Renal pelvis (tissue), 12 donors: Measurements from ENCODE around the gene CPT1A. TPM values are rescaled to one million over a fixed set of nuclear protein-coding genes. Genes with fewer than 3 reads are reported as not detected.
"Not testable (repeated sequence)": the region's sequence is repeated elsewhere in the genome, so short reads cannot be mapped to it uniquely, and the experiment has no call there.

ENCODE experiments used
- DNase-seq: peaks from one replicate; pipeline ENCODE4 v3.0.0-alpha.2; 2013
- long read RNA-seq, 16 experiments: transcript quantifications; one replicate each; lab custom pipeline, GENCODE V29; 2026
- polyA plus RNA-seq, 3 donors: library from polyadenylated mRNA; unstranded; fragments of 120-200 nt; gene quantifications; one replicate each; pipeline ENCODE4 v1.2.1, GENCODE V29; 2013; ENCODE audit not compliant: insufficient read length in 3 of 3

CPT1A gene
- polyA plus RNA-seq, result 10 to 100 TPM; 30.8 to 35.6 (median 35.4) TPM
- long read RNA-seq, donor 1, result 0 reads
- long read RNA-seq, donor 2, full-length matches to known transcripts, result 4 of 4 reads
- long read RNA-seq, donor 2, partial matches to known transcripts, result 0 of 4 reads
- long read RNA-seq, donor 2, other reads (novel, unspliced or antisense), result 0 of 4 reads
- long read RNA-seq, donor 3, full-length matches to known transcripts, result 1 of 1 reads
- long read RNA-seq, donor 3, partial matches to known transcripts, result 0 of 1 reads
- long read RNA-seq, donor 3, other reads (novel, unspliced or antisense), result 0 of 1 reads
- long read RNA-seq, donor 4, result 0 reads
- long read RNA-seq, donor 5, full-length matches to known transcripts, result 2 of 2 reads
- long read RNA-seq, donor 5, partial matches to known transcripts, result 0 of 2 reads
- long read RNA-seq, donor 5, other reads (novel, unspliced or antisense), result 0 of 2 reads
- long read RNA-seq, donor 6, full-length matches to known transcripts, result 3 of 3 reads
- long read RNA-seq, donor 6, partial matches to known transcripts, result 0 of 3 reads
- long read RNA-seq, donor 6, other reads (novel, unspliced or antisense), result 0 of 3 reads
- long read RNA-seq, donor 7, full-length matches to known transcripts, result 2 of 2 reads
- long read RNA-seq, donor 7, partial matches to known transcripts, result 0 of 2 reads
- long read RNA-seq, donor 7, other reads (novel, unspliced or antisense), result 0 of 2 reads
- long read RNA-seq, donor 8, full-length matches to known transcripts, result 3 of 3 reads
- long read RNA-seq, donor 8, partial matches to known transcripts, result 0 of 3 reads
- long read RNA-seq, donor 8, other reads (novel, unspliced or antisense), result 0 of 3 reads
- long read RNA-seq, donor 9, full-length matches to known transcripts, result 2 of 19 reads
- long read RNA-seq, donor 9, partial matches to known transcripts, result 17 of 19 reads
- long read RNA-seq, donor 9, other reads (novel, unspliced or antisense), result 0 of 19 reads
- long read RNA-seq, donor 10, full-length matches to known transcripts, result 1 of 12 reads
- long read RNA-seq, donor 10, partial matches to known transcripts, result 11 of 12 reads
- long read RNA-seq, donor 10, other reads (novel, unspliced or antisense), result 0 of 12 reads
- long read RNA-seq, donor 11, full-length matches to known transcripts, result 2 of 2 reads
- long read RNA-seq, donor 11, partial matches to known transcripts, result 0 of 2 reads
- long read RNA-seq, donor 11, other reads (novel, unspliced or antisense), result 0 of 2 reads
- long read RNA-seq, donor 12, result 0 reads
- long read RNA-seq, donor 13, full-length matches to known transcripts, result 1 of 11 reads
- long read RNA-seq, donor 13, partial matches to known transcripts, result 10 of 11 reads
- long read RNA-seq, donor 13, other reads (novel, unspliced or antisense), result 0 of 11 reads
- long read RNA-seq, donor 14, result 0 reads
- long read RNA-seq, donor 15, full-length matches to known transcripts, result 4 of 4 reads
- long read RNA-seq, donor 15, partial matches to known transcripts, result 0 of 4 reads
- long read RNA-seq, donor 15, other reads (novel, unspliced or antisense), result 0 of 4 reads
- long read RNA-seq, donor 16, full-length matches to known transcripts, result 2 of 2 reads
- long read RNA-seq, donor 16, partial matches to known transcripts, result 0 of 2 reads
- long read RNA-seq, donor 16, other reads (novel, unspliced or antisense), result 0 of 2 reads

DNA sequence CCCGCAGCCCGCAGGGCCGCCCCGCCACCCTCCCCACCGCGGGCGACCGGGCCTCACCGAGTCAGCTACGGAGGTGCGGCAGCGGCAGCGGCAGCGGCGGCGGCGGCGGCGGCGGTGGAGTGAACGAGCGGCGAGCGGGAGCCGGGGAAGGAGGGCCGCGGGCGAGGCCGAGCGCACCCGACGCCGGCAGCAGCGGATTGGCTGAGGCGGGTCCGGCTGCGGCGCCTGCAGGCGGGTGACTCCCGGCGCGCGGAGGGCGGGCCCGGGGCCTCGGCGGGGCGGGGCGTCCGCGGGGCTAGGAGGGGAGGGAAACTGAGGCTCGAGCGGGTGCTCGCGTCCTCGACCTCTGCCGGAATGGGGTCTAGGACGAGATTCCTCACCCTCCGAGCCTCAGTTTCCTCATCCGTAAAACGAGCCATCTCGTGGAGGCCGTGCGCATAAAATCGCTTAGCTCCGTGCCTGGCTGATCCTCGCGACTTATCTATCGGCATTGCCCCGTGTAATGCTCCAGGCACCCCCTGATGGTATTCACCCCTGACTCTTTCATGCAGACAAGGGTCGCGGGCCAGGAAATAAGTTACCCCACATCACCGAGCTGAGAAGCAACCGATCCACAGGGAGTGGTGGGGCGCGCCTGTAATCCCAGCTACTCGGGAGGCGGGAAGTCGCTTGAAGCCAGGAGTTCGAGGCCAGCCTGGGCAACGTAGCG is at the start of gene CPT1A:
TSS of gene CPT1A (minus strand) at position 199 of the 709 bp plus-strand sequence. CDS start 26,442 bp downstream, outside the sequence.
- peak; percentile 61 for DNase-seq

DNA sequence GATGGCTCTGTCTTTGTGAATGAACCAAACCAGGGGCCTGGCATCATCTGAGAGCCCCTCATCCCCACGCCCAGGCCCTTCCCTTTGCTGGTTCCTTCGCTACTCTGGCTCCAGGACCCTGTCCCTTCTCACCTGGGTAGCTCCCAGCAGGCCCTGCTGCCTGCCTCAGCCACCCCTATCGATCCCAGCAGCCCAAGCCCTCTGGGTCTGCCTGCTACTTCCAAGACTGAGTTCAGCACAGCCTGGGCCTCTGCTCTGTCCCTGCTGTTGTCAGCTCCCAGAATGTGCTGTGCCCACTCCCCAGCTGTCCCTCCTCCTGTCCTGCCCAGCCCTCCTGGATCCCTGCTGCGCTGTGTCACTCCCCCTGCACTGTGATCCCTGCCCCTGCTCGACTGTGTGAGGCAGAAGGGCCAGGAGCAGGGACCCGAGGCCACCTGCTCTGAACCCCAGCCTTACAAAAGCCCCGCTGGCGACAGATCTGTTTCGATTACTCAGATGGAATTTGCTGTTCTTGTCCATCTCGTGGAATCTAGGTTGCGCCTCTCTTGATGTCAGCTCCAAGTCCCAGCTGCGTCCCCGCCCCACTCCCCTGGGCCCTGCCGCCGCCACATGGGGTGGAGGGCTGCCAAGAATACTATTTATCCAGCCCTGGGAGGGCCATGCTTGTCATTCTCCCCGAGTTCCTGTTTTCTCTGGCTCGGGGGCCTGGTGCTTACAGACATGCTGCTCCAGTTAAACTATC is 48.9 kb upstream of the CPT1A start:
- DNase-seq, result peak; percentile 78

- DNase-seq, result peak; percentile 60
These were observed 48.3 kb upstream of the CPT1A start for GRCh38 chr11:68889948-68890446.

DNA sequence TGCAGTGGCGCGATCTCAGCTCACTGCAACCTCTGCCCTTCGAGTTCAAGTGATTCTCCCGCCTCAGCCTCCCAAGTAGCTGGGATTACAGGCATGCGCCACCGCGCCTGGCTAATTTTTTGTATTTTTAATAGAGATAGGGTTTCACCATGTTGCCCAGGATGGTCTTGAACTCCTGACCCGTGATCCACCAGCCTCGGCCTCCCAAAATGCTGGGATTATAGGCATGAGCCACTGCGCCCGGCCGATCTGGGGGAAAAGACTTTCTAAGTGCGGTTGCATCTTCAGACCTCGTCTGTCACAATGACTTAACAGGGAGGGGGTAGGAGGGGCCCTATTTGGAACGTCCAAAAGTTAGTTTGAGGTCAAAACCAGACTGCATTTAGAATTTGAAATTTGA is 43.1 kb upstream of the CPT1A start:
- DNase-seq, result not testable (repeated sequence)

GRCh38 chr11:68882391-68882790 is 40.7 kb upstream of the CPT1A start:
- no peak for DNase-seq

GRCh38 chr11:68881320-68881719 is 39.6 kb upstream of the CPT1A start:
- DNase-seq, result no peak

GRCh38 chr11:68880851-68881250 is 39.1 kb upstream of the CPT1A start:
- DNase-seq, result no peak

GRCh38 chr11:68878022-68878421 is 36.3 kb upstream of the CPT1A start:
- no peak for DNase-seq

GRCh38 chr11:68872216-68873003 is 30.7 kb upstream of the CPT1A start:
- no peak for DNase-seq

DNA sequence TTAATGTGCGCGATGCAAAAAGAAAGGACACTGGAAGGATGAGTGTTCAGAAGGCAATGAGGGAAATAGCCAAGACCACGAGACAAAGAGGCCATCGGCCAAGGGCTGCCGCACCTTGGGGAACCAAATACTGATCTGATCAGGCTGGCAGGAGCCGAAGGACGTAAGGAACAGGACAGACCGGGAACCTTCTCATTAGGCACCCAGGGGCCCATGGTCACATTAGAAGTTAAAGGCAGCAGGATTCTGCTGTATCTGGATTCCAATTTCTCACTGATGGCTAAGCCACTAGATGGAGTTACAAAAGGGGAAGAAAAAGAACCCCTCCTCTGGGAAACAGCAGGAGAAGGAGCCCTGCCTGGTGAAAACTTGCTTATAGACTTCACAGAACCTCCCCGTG is 28.8 kb upstream of the CPT1A start:
- DNase-seq, result no peak

DNA sequence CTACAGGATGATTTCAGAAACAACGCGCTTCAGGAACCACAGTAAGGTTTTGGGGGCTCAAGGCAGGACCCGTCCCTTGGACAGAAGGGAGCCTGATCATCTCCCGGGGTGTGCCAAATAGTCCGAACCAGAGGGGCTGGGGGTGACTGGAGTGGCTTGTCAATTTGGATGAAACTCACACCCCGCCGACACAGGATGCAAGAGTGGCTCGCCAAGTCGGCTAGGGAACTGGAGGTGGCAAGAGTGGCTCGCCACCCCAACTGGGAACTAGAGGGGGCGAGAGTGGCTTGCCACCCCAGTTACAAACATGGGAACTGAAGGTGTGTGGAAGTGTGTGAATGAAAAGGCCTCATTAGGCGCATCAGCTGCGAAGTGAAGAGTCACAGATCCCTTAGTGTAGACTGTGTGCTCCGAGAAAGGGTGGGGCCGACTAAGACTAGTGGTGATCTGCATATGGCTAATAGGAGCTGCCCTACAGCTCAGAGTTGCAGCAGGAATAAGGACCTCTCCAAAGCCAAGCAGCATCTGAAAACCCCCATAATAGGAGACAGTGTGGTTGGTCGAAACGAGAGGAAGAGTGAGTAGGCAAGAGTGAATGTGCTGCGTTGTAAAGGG is 26.6 kb upstream of the CPT1A start:
- no peak for DNase-seq

DNA sequence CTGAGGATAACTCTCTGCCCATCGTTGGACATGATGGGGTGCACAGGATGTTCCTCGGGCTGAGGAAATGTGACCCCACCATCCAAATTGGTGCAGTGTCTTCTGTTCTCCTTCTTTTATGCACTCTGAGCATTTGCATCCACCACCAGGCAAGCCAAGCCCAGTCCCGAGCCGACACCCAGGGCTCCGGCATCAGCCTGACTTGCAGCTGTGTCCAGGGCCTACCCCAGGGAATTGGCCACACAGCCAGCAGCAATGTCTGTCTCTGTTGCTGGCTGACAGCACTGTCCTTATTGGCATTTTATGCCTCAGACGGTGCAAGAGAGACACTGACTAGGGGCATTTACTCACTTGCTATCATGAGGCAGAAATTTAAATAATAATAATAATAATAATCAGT is 25.4 kb upstream of the CPT1A start:
- DNase-seq, result no peak

- no peak for DNase-seq
These were observed 23.5 kb upstream of the CPT1A start for GRCh38 chr11:68865241-68865640.

DNA sequence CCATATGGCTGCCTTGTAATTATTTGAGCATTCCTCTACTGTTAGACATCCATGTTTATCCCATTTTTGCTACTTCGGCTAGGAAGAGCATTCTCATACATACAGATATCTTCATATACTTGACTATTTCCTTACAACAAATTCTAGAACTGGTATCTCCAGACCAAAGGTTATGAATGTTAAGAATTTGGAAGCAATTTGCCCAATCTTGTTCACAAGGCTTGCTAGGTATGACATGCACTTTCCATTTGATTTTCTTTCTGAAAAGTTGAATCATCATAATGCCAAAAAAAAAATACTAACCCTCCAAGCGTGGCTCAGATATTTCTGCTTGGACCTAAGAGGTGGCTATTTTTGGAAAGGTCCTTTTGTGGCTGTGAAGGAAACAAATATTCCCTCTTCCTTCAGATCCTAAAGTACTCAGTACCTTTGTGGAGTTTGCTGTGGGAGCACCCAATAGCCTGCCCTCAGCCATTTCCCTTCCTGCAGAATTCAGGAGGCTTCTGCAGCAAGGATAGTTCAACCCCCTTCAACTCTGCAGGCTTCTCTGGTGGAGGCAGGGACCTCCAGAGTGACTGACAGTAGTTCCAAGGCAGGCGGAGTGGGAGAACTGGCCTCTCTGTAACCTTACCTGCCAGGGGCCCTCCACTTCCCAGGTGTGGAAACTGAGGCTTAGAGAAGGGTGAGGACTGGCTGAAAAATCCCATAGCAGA is 22.0 kb upstream of the CPT1A start:
- no peak for DNase-seq

GRCh38 chr11:68862421-68862820 is 20.7 kb upstream of the CPT1A start:
- DNase-seq, result no peak

GRCh38 chr11:68859123-68859522 is 17.4 kb upstream of the CPT1A start:
- DNase-seq, result no peak

GRCh38 chr11:68857037-68857586 is 15.4 kb upstream of the CPT1A start:
- no peak for DNase-seq
